Calu3 (cell line): ENCODE data around the gene LSMEM2. TPM values are rescaled to one million over a fixed set of nuclear protein-coding genes. Genes with fewer than 3 reads are reported as not detected.

Experiments
- BruUV-seq: library from RNA; stranded (reverse); fragments of 400-500 nt; replicated peaks from 2 replicates; lab custom pipeline; 2021; lab: Mats Ljungman, UMichigan
- CTCF ChIA-PET: fragments of 300-600 bp; sonication (Branson Sonifier 250); formaldehyde crosslinking; loops from one replicate; lab custom pipeline; 2022; ENCODE audit warnings: antibody characterized with exemption; lab: Charles Lee
- DNase-seq: peaks from one replicate; pipeline ENCODE4 v3.0.0; 2022
- H3K27ac Mint-ChIP-seq: one replicate; pipeline ENCODE4 v1.8.0; 2022; ENCODE audit warnings: mixed read lengths; ENCODE audit not compliant: unreplicated experiment
- H3K27me3 Mint-ChIP-seq: one replicate; pipeline ENCODE4 v1.8.0; 2022; ENCODE audit warnings: mixed read lengths; ENCODE audit not compliant: unreplicated experiment
- H3K36me3 Mint-ChIP-seq: one replicate; pipeline ENCODE4 v1.8.0; 2022; ENCODE audit warnings: mild to moderate bottlenecking, moderate library complexity, mixed read lengths; ENCODE audit not compliant: insufficient read depth, unreplicated experiment
- H3K4me1 Mint-ChIP-seq: one replicate; pipeline ENCODE4 v1.8.0; 2022; ENCODE audit warnings: mild to moderate bottlenecking, low read depth, mixed read lengths; ENCODE audit not compliant: unreplicated experiment
- H3K4me3 Mint-ChIP-seq: one replicate; pipeline ENCODE4 v1.8.0; 2022; ENCODE audit warnings: mild to moderate bottlenecking, low read depth, moderate library complexity, mixed read lengths; ENCODE audit not compliant: unreplicated experiment
- H3K9me3 Mint-ChIP-seq: one replicate; pipeline ENCODE4 v1.8.0; 2022; ENCODE audit warnings: low read depth, mixed read lengths; ENCODE audit not compliant: unreplicated experiment
- intact Hi-C: fragments of 100-400 bp; cut with micrococcal nuclease; formaldehyde crosslinking; loops from one replicate; pipeline ENCODE4 v1.10.0; 2022; ENCODE audit not compliant: unreplicated experiment
- total RNA-seq: library from RNA; stranded (reverse); gene quantifications from 2 replicates; pipeline ENCODE4 v1.2.3, GENCODE V29; 2022
- TF ChIP-seq, protein P1 (sequence below): fragments of 200-600 bp; IDR thresholded peaks from one replicate; pipeline ENCODE4 v1.8.0; 2022; ENCODE audit warnings: antibody characterized with exemption; ENCODE audit not compliant: unreplicated experiment

Gene LSMEM2
- total RNA-seq, 1 experiment from 2014 or later: not detected

- Mint-ChIP-seq H3K27me3 (no peaks in the 10 kb centered on the region), H3K27ac (no peak overlapping the region), H3K9me3 (no peaks in the 10 kb centered on the region), H3K4me1 (peaks cover 22% of the 10 kb centered on the region), H3K4me3 (no peak overlapping the region), H3K36me3 (peaks cover 39% of the 10 kb centered on the region)
- CTCF ChIA-PET: no interaction called here
- TF ChIP-seq, protein P1, sequence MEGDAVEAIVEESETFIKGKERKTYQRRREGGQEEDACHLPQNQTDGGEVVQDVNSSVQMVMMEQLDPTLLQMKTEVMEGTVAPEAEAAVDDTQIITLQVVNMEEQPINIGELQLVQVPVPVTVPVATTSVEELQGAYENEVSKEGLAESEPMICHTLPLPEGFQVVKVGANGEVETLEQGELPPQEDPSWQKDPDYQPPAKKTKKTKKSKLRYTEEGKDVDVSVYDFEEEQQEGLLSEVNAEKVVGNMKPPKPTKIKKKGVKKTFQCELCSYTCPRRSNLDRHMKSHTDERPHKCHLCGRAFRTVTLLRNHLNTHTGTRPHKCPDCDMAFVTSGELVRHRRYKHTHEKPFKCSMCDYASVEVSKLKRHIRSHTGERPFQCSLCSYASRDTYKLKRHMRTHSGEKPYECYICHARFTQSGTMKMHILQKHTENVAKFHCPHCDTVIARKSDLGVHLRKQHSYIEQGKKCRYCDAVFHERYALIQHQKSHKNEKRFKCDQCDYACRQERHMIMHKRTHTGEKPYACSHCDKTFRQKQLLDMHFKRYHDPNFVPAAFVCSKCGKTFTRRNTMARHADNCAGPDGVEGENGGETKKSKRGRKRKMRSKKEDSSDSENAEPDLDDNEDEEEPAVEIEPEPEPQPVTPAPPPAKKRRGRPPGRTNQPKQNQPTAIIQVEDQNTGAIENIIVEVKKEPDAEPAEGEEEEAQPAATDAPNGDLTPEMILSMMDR: no peak
- no TSS peak for BruUV-seq
- no peak for DNase-seq
- intact Hi-C loops: no loop called here
Observed at GRCh38 chr3:50239649-50240048, 39.2 kb upstream of the LSMEM2 start.

DNA sequence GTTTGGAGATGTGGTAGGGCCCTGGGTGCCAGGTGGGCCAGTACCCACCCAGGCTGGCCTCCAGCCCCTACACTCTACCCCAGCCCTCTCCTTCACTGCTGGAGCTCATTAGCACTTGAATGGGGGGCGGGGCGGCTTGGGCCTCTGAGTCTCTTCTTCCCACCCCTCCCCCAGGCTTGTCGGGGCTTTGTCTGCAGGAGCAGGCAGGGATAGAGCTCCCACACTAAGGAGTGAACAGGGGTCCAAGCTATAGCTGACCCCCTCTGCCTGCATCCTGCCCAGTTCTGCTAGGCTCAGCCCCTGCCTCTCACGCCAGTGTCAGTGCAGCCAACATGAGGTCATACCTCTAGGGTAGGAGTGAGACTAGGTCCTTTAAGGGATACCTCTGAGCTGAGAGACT is 37.7 kb upstream of the LSMEM2 start:
- H3K4me1 Mint-ChIP-seq: peaks cover 22% of the 10 kb centered on the region
- no TSS peak for BruUV-seq

GRCh38 chr3:50241713-50242380 is 37.0 kb upstream of the LSMEM2 start:
- peaks cover 20% of the 10 kb centered on the region for H3K4me1 Mint-ChIP-seq
- H3K9me3 Mint-ChIP-seq: no peaks in the 10 kb centered on the region
- TF ChIP-seq, protein P1: no peak
- no peaks in the 10 kb centered on the region for H3K27me3 Mint-ChIP-seq
- H3K36me3 Mint-ChIP-seq: peaks cover 34% of the 10 kb centered on the region
- CTCF ChIA-PET: no interaction called here
- intact Hi-C loops: no loop called here
- no peak overlapping the region for H3K4me3 Mint-ChIP-seq
- no peak for DNase-seq
- no TSS peak for BruUV-seq
- H3K27ac Mint-ChIP-seq: no peak overlapping the region

More for the DNA sequence above, 37.7 kb upstream of the LSMEM2 start:
- peaks cover 36% of the 10 kb centered on the region for H3K36me3 Mint-ChIP-seq
- H3K4me3 Mint-ChIP-seq: no peak overlapping the region
- H3K27ac Mint-ChIP-seq: no peak overlapping the region
- no peak for DNase-seq
- no peaks in the 10 kb centered on the region for H3K9me3 Mint-ChIP-seq
- H3K27me3 Mint-ChIP-seq: no peaks in the 10 kb centered on the region
- TF ChIP-seq, protein P1: no peak
- CTCF ChIA-PET: no interaction called here
- intact Hi-C loops: no loop called here

- no peak overlapping the region for H3K27ac Mint-ChIP-seq
- no peaks in the 10 kb centered on the region for H3K9me3 Mint-ChIP-seq
- peaks cover 28% of the 10 kb centered on the region for H3K36me3 Mint-ChIP-seq
- H3K4me1 Mint-ChIP-seq: peaks cover 14% of the 10 kb centered on the region
- CTCF ChIA-PET: interaction anchor here (1.0 kb wide), 1 partner anchor 29 kb away, joined by 3 read pairs; no protein-coding TSS in a partner anchor
- intact Hi-C loops: no loop called here
- no peak overlapping the region for H3K4me3 Mint-ChIP-seq
- BruUV-seq: no TSS peak
- TF ChIP-seq, protein P1: no peak
- DNase-seq: no peak
- H3K27me3 Mint-ChIP-seq: no peaks in the 10 kb centered on the region
Observed at GRCh38 chr3:50242381-50242770, 36.5 kb upstream of the LSMEM2 start.
